ENCODE measurements around the gene PICK1.

DNA sequence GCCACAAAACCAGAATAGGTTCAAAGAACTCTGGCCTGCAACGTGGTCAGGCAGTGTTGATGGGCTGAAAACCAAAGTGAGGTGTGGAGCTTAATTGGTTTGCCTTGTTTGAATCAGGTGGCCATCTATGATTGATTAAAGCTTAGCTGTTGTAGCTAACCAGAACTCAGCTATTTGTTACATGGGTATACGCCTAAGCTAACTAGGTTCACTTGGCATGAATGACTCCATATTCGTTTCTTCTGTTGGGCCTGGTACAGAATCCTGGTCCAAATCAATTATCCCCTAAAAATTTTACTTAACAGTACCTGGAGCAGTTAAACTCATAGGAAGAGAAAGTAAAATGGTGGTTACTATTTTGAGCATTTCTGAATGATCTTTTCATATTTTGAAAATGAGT, 61.0 kb downstream of the PICK1 start:
- TF ChIP-seq, protein P1, sequence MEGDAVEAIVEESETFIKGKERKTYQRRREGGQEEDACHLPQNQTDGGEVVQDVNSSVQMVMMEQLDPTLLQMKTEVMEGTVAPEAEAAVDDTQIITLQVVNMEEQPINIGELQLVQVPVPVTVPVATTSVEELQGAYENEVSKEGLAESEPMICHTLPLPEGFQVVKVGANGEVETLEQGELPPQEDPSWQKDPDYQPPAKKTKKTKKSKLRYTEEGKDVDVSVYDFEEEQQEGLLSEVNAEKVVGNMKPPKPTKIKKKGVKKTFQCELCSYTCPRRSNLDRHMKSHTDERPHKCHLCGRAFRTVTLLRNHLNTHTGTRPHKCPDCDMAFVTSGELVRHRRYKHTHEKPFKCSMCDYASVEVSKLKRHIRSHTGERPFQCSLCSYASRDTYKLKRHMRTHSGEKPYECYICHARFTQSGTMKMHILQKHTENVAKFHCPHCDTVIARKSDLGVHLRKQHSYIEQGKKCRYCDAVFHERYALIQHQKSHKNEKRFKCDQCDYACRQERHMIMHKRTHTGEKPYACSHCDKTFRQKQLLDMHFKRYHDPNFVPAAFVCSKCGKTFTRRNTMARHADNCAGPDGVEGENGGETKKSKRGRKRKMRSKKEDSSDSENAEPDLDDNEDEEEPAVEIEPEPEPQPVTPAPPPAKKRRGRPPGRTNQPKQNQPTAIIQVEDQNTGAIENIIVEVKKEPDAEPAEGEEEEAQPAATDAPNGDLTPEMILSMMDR (IDR thresholded peaks at IDR 0.05; ENCODE audit: low read depth, low read length) = no peak
- no peak for TF ChIP-seq POLR2A (IDR thresholded peaks at IDR 0.05; ENCODE audit: extremely low read depth, insufficient read length)
- TF ChIP-seq, protein P2, sequence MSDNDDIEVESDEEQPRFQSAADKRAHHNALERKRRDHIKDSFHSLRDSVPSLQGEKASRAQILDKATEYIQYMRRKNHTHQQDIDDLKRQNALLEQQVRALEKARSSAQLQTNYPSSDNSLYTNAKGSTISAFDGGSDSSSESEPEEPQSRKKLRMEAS (IDR thresholded peaks at IDR 0.05; ENCODE audit: low read depth, low read length) = no peak
- no peak for TF ChIP-seq MYC (IDR thresholded peaks at IDR 0.05; ENCODE audit: low read depth, low read length)

All from NB4 (cell line).